ENCODE data around the gene OTULIN. TPM values are rescaled to one million over a fixed set of nuclear protein-coding genes. Genes with fewer than 3 reads are reported as not detected.

The OTULIN gene
- polyA plus RNA-seq, 2 donors, result 5.7 to 6.2 TPM

DNA sequence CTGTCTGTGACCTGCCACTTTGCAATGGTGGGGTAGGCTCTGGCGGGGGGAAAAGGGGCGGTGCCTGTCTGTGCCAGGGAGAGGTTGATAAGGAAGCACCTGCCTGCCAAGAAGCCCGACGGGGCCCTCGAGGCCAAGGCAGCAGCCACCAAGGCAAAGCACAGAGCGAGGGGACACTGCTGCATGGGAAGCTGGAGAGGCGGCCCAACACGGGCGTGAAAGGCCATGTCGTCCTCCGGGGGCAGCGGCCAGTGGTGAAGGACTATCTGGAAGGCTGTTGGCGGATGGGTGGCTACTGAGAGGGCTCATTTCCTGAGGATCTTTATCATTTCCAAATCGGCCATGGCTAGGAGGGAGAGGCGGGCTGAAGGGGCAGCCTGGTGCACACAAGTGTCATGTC is 66.4 kb downstream of the OTULIN start:
- WGBS, 2 donors, result 83 to 88% methylated on average over 15 of the region's 15 CpGs
- Histone ChIP-seq H3K36me3 (ENCODE audit: control insufficient read depth in 2 of 2, insufficient read depth in 2 of 2, low read length in 1 of 2) (peaks cover 2 to 13% of the 10 kb centered on the region in 2 donors), H3K4me3 (ENCODE audit: low read depth in 1 of 2, low read length in 2 of 2) (no peak overlapping the region), H3K4me1 (ENCODE audit: control insufficient read depth in 2 of 2, insufficient read depth in 2 of 2, low read length in 1 of 2) (no peaks in the 10 kb centered on the region), H3K27ac (ENCODE audit: low read depth in 2 of 2, low read length in 1 of 2) (no peak overlapping the region), H3K9me3 (ENCODE audit: control insufficient read depth in 2 of 2, insufficient read depth in 1 of 2, low read depth in 1 of 2, low read length in 1 of 2) (no peaks in the 10 kb centered on the region), H3K27me3 (ENCODE audit: control insufficient read depth in 1 of 2, insufficient read depth in 2 of 2, low read length in 2 of 2) (no peaks in the 10 kb centered on the region)

DNA sequence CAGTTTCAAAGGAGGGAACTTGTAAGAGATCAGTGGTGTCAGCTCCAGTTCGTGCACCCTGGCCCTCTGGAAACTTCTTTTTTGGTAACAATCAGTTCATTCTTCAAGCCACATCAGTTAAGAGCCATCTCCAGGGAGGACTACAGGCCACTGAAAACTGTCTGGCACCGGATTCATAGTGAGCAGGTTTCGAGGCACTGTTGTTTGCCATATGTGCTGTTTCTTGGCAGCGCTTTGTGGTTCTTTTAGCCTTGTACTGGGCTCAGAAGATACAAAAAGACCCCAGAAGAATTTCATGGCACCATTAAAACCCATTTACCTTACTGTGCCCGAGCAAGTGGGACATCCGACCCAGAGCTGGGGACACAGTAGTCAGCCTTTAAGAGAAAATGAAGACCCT is 68.5 kb downstream of the OTULIN start:
- Histone ChIP-seq H3K4me3 (ENCODE audit: low read depth in 1 of 2, low read length in 2 of 2) (no peak overlapping the region), H3K27me3 (ENCODE audit: control insufficient read depth in 1 of 2, insufficient read depth in 2 of 2, low read length in 2 of 2) (no peaks in the 10 kb centered on the region), H3K27ac (ENCODE audit: low read depth in 2 of 2, low read length in 1 of 2) (no peak overlapping the region), H3K4me1 (ENCODE audit: control insufficient read depth in 2 of 2, insufficient read depth in 2 of 2, low read length in 1 of 2) (no peaks in the 10 kb centered on the region), H3K9me3 (ENCODE audit: control insufficient read depth in 2 of 2, insufficient read depth in 1 of 2, low read depth in 1 of 2, low read length in 1 of 2) (no peaks in the 10 kb centered on the region), H3K36me3 (ENCODE audit: control insufficient read depth in 2 of 2, insufficient read depth in 2 of 2, low read length in 1 of 2) (peaks cover 2 to 15% of the 10 kb centered on the region in 2 donors)
- WGBS, 2 donors, result 93 to 94% methylated on average over 6 of the region's 6 CpGs

DNA sequence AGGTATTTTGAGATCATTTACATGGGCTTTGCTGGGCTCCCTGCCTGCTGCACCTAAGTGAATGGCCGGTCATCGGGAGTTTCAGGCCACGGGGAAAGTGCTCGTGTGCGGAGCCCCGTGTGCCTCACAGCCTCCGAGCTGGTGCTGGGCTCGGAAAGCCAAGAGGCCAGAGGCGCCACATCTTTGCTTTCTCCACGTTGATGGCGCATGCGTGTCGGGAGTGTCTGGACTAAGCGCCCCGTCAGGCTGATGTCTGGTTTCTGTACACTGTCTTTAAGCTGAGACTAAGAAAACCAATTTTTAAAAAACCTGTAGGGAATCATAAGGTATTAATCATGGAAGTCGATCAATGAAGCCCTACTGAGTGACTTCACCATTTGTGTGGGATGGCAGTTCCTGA is 69.1 kb downstream of the OTULIN start:
- H3K36me3 ChIP-seq (ENCODE audit: control insufficient read depth in 2 of 2, insufficient read depth in 2 of 2, low read length in 1 of 2), result peaks cover 2 to 12% of the 10 kb centered on the region in 2 donors
- H3K9me3 ChIP-seq (ENCODE audit: control insufficient read depth in 2 of 2, insufficient read depth in 1 of 2, low read depth in 1 of 2, low read length in 1 of 2), result no peaks in the 10 kb centered on the region

DNA sequence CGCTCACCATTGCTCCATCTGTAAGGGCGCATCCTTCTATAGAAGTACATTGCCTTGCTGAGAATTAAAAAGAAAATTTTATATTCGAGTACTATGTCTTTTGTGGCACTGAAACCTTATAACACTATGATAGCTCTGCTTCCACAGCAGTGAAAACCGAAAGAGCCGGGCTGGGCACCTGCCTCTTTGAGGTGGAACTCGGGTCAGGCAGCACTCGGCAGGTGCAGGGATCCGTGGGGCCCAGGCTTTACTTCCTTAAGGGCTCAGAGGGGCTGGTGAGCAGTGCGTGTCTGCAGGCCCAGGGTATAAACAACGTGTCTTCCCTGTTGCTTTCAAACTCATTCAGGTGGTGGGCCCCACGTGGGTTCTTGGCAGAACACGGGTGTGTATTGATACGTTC is 69.9 kb downstream of the OTULIN start:
- no peaks in the 10 kb centered on the region for H3K4me1 ChIP-seq (ENCODE audit: control insufficient read depth in 2 of 2, insufficient read depth in 2 of 2, low read length in 1 of 2)
- 86 to 93% methylated on average over 13 of the region's 13 CpGs for WGBS, 2 donors
- no peak overlapping the region for H3K4me3 ChIP-seq (ENCODE audit: low read depth in 1 of 2, low read length in 2 of 2)
- H3K27me3 ChIP-seq (ENCODE audit: control insufficient read depth in 1 of 2, insufficient read depth in 2 of 2, low read length in 2 of 2), result no peaks in the 10 kb centered on the region
- no peaks in the 10 kb centered on the region for H3K9me3 ChIP-seq (ENCODE audit: control insufficient read depth in 2 of 2, insufficient read depth in 1 of 2, low read depth in 1 of 2, low read length in 1 of 2)
- no peak overlapping the region for H3K27ac ChIP-seq (ENCODE audit: low read depth in 2 of 2, low read length in 1 of 2)
- H3K36me3 ChIP-seq (ENCODE audit: control insufficient read depth in 2 of 2, insufficient read depth in 2 of 2, low read length in 1 of 2), result peaks cover 2 to 10% of the 10 kb centered on the region in 2 donors

More for the DNA sequence above, 69.1 kb downstream of the OTULIN start:
- Histone ChIP-seq H3K4me3 (ENCODE audit: low read depth in 1 of 2, low read length in 2 of 2) (no peak overlapping the region), H3K27ac (ENCODE audit: low read depth in 2 of 2, low read length in 1 of 2) (no peak overlapping the region), H3K4me1 (ENCODE audit: control insufficient read depth in 2 of 2, insufficient read depth in 2 of 2, low read length in 1 of 2) (no peaks in the 10 kb centered on the region), H3K27me3 (ENCODE audit: control insufficient read depth in 1 of 2, insufficient read depth in 2 of 2, low read length in 2 of 2) (no peaks in the 10 kb centered on the region)
- WGBS, 2 donors, result 94 to 96% methylated on average over 16 of the region's 16 CpGs

DNA sequence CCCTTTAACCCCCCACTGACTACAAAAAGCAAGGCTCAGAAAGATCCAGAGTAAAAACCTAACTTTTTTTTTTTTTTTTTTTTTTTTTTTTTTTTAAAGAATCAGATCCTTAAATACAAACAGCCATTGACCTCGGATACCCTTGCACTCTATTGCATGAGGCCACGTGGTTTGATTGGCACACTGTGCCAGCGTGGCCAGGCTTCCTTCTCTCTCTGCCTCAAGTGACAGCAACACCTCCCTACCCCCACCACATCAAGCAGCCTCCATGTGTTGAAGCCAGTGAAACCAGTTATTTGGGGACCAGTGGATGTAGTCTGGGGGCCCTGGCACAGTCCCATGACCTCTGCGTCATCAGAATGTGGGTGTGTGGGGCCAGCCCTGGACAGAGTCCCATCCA is 71.4 kb downstream of the OTULIN start:
- WGBS, 2 donors, result 79 to 87% methylated on average over 4 of the region's 4 CpGs
- Histone ChIP-seq H3K4me1 (ENCODE audit: control insufficient read depth in 2 of 2, insufficient read depth in 2 of 2, low read length in 1 of 2) (no peaks in the 10 kb centered on the region), H3K4me3 (ENCODE audit: low read depth in 1 of 2, low read length in 2 of 2) (no peak overlapping the region), H3K9me3 (ENCODE audit: control insufficient read depth in 2 of 2, insufficient read depth in 1 of 2, low read depth in 1 of 2, low read length in 1 of 2) (no peaks in the 10 kb centered on the region), H3K36me3 (ENCODE audit: control insufficient read depth in 2 of 2, insufficient read depth in 2 of 2, low read length in 1 of 2) (peaks cover 0 to 13% of the 10 kb centered on the region in 2 donors), H3K27ac (ENCODE audit: low read depth in 2 of 2, low read length in 1 of 2) (no peak overlapping the region), H3K27me3 (ENCODE audit: control insufficient read depth in 1 of 2, insufficient read depth in 2 of 2, low read length in 2 of 2) (no peaks in the 10 kb centered on the region)

DNA sequence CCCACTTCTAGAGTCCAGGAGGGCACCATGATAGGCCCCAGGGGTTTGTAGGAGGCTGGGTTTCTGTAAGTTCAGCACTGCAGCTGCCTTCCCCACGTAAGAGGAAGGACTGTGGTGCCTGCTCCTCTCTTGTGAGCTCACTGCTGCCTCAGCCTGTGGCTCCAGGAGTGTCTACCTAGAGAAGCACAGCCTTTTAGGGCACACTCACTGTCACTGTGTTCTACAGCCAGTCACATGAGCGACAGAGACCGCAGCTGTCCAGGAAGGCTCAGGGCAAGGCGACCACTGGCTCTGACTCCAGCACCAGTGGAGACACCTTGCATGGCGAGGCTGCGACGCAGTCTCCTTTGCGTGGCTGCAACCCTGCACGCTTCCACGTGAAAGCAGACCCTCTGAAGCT is 72.8 kb downstream of the OTULIN start:
- 94 to 95% methylated on average over 10 of the region's 10 CpGs for WGBS, 2 donors
- no peaks in the 10 kb centered on the region for H3K4me1 ChIP-seq (ENCODE audit: control insufficient read depth in 2 of 2, insufficient read depth in 2 of 2, low read length in 1 of 2)
- H3K27ac ChIP-seq (ENCODE audit: low read depth in 2 of 2, low read length in 1 of 2), result no peak overlapping the region
- peaks cover 0 to 18% of the 10 kb centered on the region in 2 donors for H3K36me3 ChIP-seq (ENCODE audit: control insufficient read depth in 2 of 2, insufficient read depth in 2 of 2, low read length in 1 of 2)
- no peak overlapping the region for H3K4me3 ChIP-seq (ENCODE audit: low read depth in 1 of 2, low read length in 2 of 2)
- no peaks in the 10 kb centered on the region for H3K9me3 ChIP-seq (ENCODE audit: control insufficient read depth in 2 of 2, insufficient read depth in 1 of 2, low read depth in 1 of 2, low read length in 1 of 2)
- H3K27me3 ChIP-seq (ENCODE audit: control insufficient read depth in 1 of 2, insufficient read depth in 2 of 2, low read length in 2 of 2), result no peaks in the 10 kb centered on the region

DNA sequence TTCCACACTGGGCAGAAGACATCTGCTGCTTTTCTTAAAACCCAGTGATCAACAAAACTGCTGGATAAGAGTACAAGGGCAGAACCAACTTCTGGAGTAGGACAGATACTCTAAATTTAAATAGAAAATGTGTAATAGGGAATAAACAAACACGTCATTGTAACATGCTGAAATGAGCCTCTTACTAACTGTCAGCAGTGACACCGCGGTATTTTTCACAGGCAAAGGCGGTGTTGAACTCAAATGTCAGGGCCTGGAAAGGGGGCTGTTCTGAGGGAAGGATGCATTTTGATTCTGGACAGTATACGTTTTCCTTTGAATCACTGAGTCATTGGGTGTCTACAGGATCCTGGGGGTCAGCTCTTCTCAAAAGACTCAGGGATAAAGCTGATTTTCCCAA is 73.5 kb downstream of the OTULIN start:
- no peak overlapping the region for H3K27ac ChIP-seq (ENCODE audit: low read depth in 2 of 2, low read length in 1 of 2)
- no peak overlapping the region for H3K4me3 ChIP-seq (ENCODE audit: low read depth in 1 of 2, low read length in 2 of 2)
- no peaks in the 10 kb centered on the region for H3K4me1 ChIP-seq (ENCODE audit: control insufficient read depth in 2 of 2, insufficient read depth in 2 of 2, low read length in 1 of 2)
- WGBS, 2 donors, result 90 to 92% methylated on average over 5 of the region's 5 CpGs
- peaks cover 0 to 22% of the 10 kb centered on the region in 2 donors for H3K36me3 ChIP-seq (ENCODE audit: control insufficient read depth in 2 of 2, insufficient read depth in 2 of 2, low read length in 1 of 2)
- H3K9me3 ChIP-seq (ENCODE audit: control insufficient read depth in 2 of 2, insufficient read depth in 1 of 2, low read depth in 1 of 2, low read length in 1 of 2), result no peaks in the 10 kb centered on the region
- H3K27me3 ChIP-seq (ENCODE audit: control insufficient read depth in 1 of 2, insufficient read depth in 2 of 2, low read length in 2 of 2), result no peaks in the 10 kb centered on the region

DNA sequence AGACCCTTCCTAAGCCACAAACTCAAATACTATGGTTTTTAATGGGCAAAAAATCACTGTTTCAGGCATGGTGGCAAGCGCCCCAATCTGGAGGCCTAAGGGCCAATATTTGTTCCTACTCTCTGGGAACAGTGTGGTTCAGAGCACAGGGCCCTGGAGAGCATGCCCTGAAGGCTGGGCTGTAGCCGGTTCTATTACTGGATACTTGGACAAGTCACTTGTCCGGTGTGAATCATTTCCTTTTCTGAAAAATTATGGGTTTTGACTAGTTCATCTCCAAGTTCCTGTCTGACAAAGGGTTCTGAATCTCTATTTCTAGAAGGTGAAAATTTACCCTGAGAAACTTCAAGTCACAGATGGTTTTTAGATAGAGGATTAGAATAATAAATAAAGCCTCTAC is 75.0 kb downstream of the OTULIN start:
- Histone ChIP-seq H3K27ac (ENCODE audit: low read depth in 2 of 2, low read length in 1 of 2) (no peak overlapping the region), H3K4me1 (ENCODE audit: control insufficient read depth in 2 of 2, insufficient read depth in 2 of 2, low read length in 1 of 2) (no peaks in the 10 kb centered on the region), H3K9me3 (ENCODE audit: control insufficient read depth in 2 of 2, insufficient read depth in 1 of 2, low read depth in 1 of 2, low read length in 1 of 2) (no peaks in the 10 kb centered on the region), H3K27me3 (ENCODE audit: control insufficient read depth in 1 of 2, insufficient read depth in 2 of 2, low read length in 2 of 2) (no peaks in the 10 kb centered on the region), H3K36me3 (ENCODE audit: control insufficient read depth in 2 of 2, insufficient read depth in 2 of 2, low read length in 1 of 2) (peaks cover 0 to 25% of the 10 kb centered on the region in 2 donors), H3K4me3 (ENCODE audit: low read depth in 1 of 2, low read length in 2 of 2) (no peak overlapping the region)
- WGBS, 2 donors, result 55 to 75% methylated on average over 3 of the region's 3 CpGs

DNA sequence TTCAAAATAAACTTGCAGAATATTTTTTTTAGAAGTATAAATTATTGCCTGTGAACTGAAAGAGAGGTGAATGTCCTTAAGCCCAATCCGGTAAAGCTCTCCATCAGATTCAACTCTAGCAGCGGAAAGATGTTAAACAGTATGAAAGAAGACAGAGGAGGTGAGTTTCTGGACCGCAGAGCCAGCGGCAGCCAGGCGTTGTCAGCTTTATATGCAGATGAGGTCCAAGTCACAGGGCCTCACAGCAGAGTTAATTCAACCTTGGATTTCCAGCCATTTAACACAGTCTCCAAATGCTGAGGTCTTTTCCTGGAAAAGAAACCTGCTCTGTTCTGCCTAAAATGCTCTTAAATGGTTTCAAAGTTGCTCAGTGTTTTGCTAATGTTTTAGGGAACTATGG is 75.5 kb downstream of the OTULIN start:
- Histone ChIP-seq H3K27me3 (ENCODE audit: control insufficient read depth in 1 of 2, insufficient read depth in 2 of 2, low read length in 2 of 2) (no peaks in the 10 kb centered on the region), H3K36me3 (ENCODE audit: control insufficient read depth in 2 of 2, insufficient read depth in 2 of 2, low read length in 1 of 2) (peaks cover 0 to 26% of the 10 kb centered on the region in 2 donors), H3K27ac (ENCODE audit: low read depth in 2 of 2, low read length in 1 of 2) (no peak overlapping the region), H3K4me1 (ENCODE audit: control insufficient read depth in 2 of 2, insufficient read depth in 2 of 2, low read length in 1 of 2) (no peaks in the 10 kb centered on the region), H3K9me3 (ENCODE audit: control insufficient read depth in 2 of 2, insufficient read depth in 1 of 2, low read depth in 1 of 2, low read length in 1 of 2) (no peaks in the 10 kb centered on the region), H3K4me3 (ENCODE audit: low read depth in 1 of 2, low read length in 2 of 2) (no peak overlapping the region)
- WGBS, 2 donors, result 91 to 94% methylated on average over 5 of the region's 5 CpGs

DNA sequence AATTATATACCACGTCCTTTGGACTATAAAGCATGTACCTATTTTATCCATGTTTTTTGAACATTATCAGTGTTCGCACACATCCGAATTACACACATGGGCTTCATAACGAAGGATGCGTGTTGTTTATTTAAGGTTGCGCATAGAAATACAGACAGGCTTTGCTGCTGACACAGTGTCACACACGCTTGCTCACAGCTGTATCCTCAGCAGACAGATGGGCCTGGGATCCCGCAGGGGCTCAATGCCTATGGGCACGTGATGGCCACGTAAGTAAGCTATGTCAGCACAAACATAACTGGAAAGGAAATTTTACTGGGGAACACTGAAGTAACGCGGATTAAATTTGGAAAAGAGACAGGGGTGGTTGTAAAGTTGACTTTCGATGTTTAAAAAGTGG is 76.6 kb downstream of the OTULIN start:
- Histone ChIP-seq H3K27me3 (ENCODE audit: control insufficient read depth in 1 of 2, insufficient read depth in 2 of 2, low read length in 2 of 2) (no peaks in the 10 kb centered on the region), H3K4me1 (ENCODE audit: control insufficient read depth in 2 of 2, insufficient read depth in 2 of 2, low read length in 1 of 2) (no peaks in the 10 kb centered on the region), H3K4me3 (ENCODE audit: low read depth in 1 of 2, low read length in 2 of 2) (no peak overlapping the region), H3K27ac (ENCODE audit: low read depth in 2 of 2, low read length in 1 of 2) (no peak overlapping the region), H3K9me3 (ENCODE audit: control insufficient read depth in 2 of 2, insufficient read depth in 1 of 2, low read depth in 1 of 2, low read length in 1 of 2) (no peaks in the 10 kb centered on the region), H3K36me3 (ENCODE audit: control insufficient read depth in 2 of 2, insufficient read depth in 2 of 2, low read length in 1 of 2) (peaks cover 0 to 33% of the 10 kb centered on the region in 2 donors)
- 92 to 95% methylated on average over 13 of the region's 13 CpGs for WGBS, 2 donors
